Cerebellar cortex (tissue), 1 donor: ENCODE measurements around the gene NOS3.
"Not testable (repeated sequence)": the region's sequence is repeated elsewhere in the genome, so short reads cannot be mapped to it uniquely, and the experiment has no call there.

ENCODE experiments used
- DNase-seq: peaks from one replicate; pipeline ENCODE4 v3.0.0-alpha.2; 2015; ENCODE audit warnings: low spot score

NOS3 gene

GRCh38 chr7:151017370-151017952 is 26.6 kb downstream of the NOS3 start:
- DNase-seq = no peak

- DNase-seq = peak; percentile 47
These were observed 27.2 kb downstream of the NOS3 start for GRCh38 chr7:151017953-151018420.

GRCh38 chr7:151018421-151019129 is 27.8 kb downstream of the NOS3 start:
- DNase-seq = no peak

GRCh38 chr7:151019130-151019447 is 28.3 kb downstream of the NOS3 start:
- no peak for DNase-seq

GRCh38 chr7:151020231-151020630 is 29.4 kb downstream of the NOS3 start:
- DNase-seq = no peak

- DNase-seq = no peak
These were observed 32.4 kb downstream of the NOS3 start for GRCh38 chr7:151023232-151023631.

GRCh38 chr7:151024435-151025056 is 33.7 kb downstream of the NOS3 start, which contains the start of gene ATG9B:
ATG9B (minus strand) TSS chr7:151024494; CDS start chr7:151024423, 71 bp downstream.
- DNase-seq = no peak

- no peak for DNase-seq
These were observed 35.3 kb downstream of the NOS3 start for GRCh38 chr7:151025924-151026671.

- DNase-seq = not testable (repeated sequence)
These were observed 36.2 kb downstream of the NOS3 start for GRCh38 chr7:151026771-151027727.

- not testable (repeated sequence) for DNase-seq
These were observed 36.9 kb downstream of the NOS3 start for GRCh38 chr7:151027728-151028130.

GRCh38 chr7:151028131-151028947 is 37.5 kb downstream of the NOS3 start, which contains the start of gene ABCB8:
ABCB8 (plus strand) TSS chr7:151028450; CDS start chr7:151028516, 66 bp downstream.
- peak; percentile 99 for DNase-seq

- no peak for DNase-seq
These were observed 38.2 kb downstream of the NOS3 start for GRCh38 chr7:151028948-151029501.

GRCh38 chr7:151031011-151031410 is 40.2 kb downstream of the NOS3 start:
- DNase-seq = no peak

- DNase-seq = no peak
These were observed 42.4 kb downstream of the NOS3 start for GRCh38 chr7:151032936-151033863.

- no peak for DNase-seq
These were observed 43.0 kb downstream of the NOS3 start for GRCh38 chr7:151033864-151034249.

- DNase-seq = no peak
These were observed 43.7 kb downstream of the NOS3 start for GRCh38 chr7:151034312-151035025.

- DNase-seq = no peak
These were observed 44.4 kb downstream of the NOS3 start for GRCh38 chr7:151035026-151035717.

GRCh38 chr7:151035902-151036301 is 45.1 kb downstream of the NOS3 start:
- DNase-seq = no peak
